WTC11 (cell line): Measurements from ENCODE around the gene ZNF605. TPM values are rescaled to one million over a fixed set of nuclear protein-coding genes. Genes with fewer than 3 reads are reported as not detected.
"Not testable (repeated sequence)": the region's sequence is repeated elsewhere in the genome, so short reads cannot be mapped to it uniquely, and the experiment has no call there.

ENCODE experiments used
- ATAC-seq: fragments of 200-7000 bp; cut with Tn5 transposase; 2 replicates; pipeline ENCODE4 v1.10.0; 2021; ENCODE audit warnings: mild to moderate bottlenecking, moderate library complexity
- CTCF ChIA-PET: fragments of 300-600 bp; sonication (Branson Sonifier 250); formaldehyde crosslinking; loops from one replicate; lab custom pipeline; 2021; ENCODE audit warnings: antibody characterized with exemption; lab: Charles Lee
- POLR2A ChIA-PET: fragments of 350-600 bp; sonication (Branson Sonifier 250); formaldehyde crosslinking; loops from one replicate; lab custom pipeline; 2021; ENCODE audit warnings: antibody characterized with exemption; lab: Charles Lee
- DNase-seq: peaks from one replicate; pipeline ENCODE4 v3.0.0; 2021; ENCODE audit warnings: low spot score
- H3K27ac Mint-ChIP-seq: 2 replicates; pipeline ENCODE4 v1.8.0; 2021; ENCODE audit warnings: mixed read lengths
- H3K27me3 Mint-ChIP-seq: 2 replicates; pipeline ENCODE4 v1.8.0; 2021; ENCODE audit warnings: low read depth, mild to moderate bottlenecking, moderate library complexity, mixed read lengths
- H3K36me3 Mint-ChIP-seq: 2 replicates; pipeline ENCODE4 v1.8.0; 2021; ENCODE audit warnings: mixed read lengths
- H3K4me1 Mint-ChIP-seq: 2 replicates; pipeline ENCODE4 v1.8.0; 2022; ENCODE audit warnings: mixed read lengths
- H3K4me3 Mint-ChIP-seq: 2 replicates; pipeline ENCODE4 v1.8.0; 2021; ENCODE audit warnings: mild to moderate bottlenecking, moderate library complexity, mixed read lengths
- H3K9me3 Mint-ChIP-seq: 2 replicates; pipeline ENCODE4 v1.8.0; 2021; ENCODE audit warnings: mixed read lengths
- FOXK1 ChIP-seq: sonication (generic); formaldehyde crosslinking; IDR thresholded peaks from 2 replicates; pipeline ENCODE4 v1.8.0; 2022; ENCODE audit warnings: mild to moderate bottlenecking, moderate library complexity, missing genetic modification reagents
- GTF2I ChIP-seq: fragments of 250-450 bp; sonication (Bioruptor Pico); conservative IDR thresholded peaks from 2 replicates; pipeline ENCODE4 v1.4.0; 2021; ENCODE audit warnings: mild to moderate bottlenecking
- JAZF1 ChIP-seq: fragments of 250-450 bp; sonication (Bioruptor Pico); IDR thresholded peaks from 2 replicates; pipeline ENCODE4 v1.9.0; 2021; ENCODE audit warnings: moderate library complexity, mild to moderate bottlenecking, inconsistent platforms
- NFATC4 ChIP-seq: fragments of 250-450 bp; sonication (Bioruptor Pico); IDR thresholded peaks from 2 replicates; pipeline ENCODE4 v1.9.0; 2021; ENCODE audit warnings: mild to moderate bottlenecking
- NR3C1 ChIP-seq: sonication (generic); formaldehyde crosslinking; conservative IDR thresholded peaks from 2 replicates; pipeline ENCODE4 v1.8.1; 2023; ENCODE audit warnings: low read depth, mild to moderate bottlenecking, missing genetic modification reagents
- SMAD3 ChIP-seq: sonication (generic); formaldehyde crosslinking; IDR thresholded peaks from 2 replicates; pipeline ENCODE4 v1.8.0; 2022; ENCODE audit warnings: missing genetic modification reagents, mild to moderate bottlenecking, borderline replicate concordance
- SOX15 ChIP-seq: fragments of 250-450 bp; sonication (Bioruptor Pico); IDR thresholded peaks from 2 replicates; pipeline ENCODE4 v1.9.0; 2021; ENCODE audit warnings: mild to moderate bottlenecking
- SP1 ChIP-seq: sonication (generic); formaldehyde crosslinking; conservative IDR thresholded peaks from 2 replicates; pipeline ENCODE4 v1.8.1; 2022; ENCODE audit warnings: missing genetic modification reagents
- TEAD4 ChIP-seq: sonication (generic); formaldehyde crosslinking; IDR thresholded peaks from 2 replicates; pipeline ENCODE4 v1.8.0; 2022; ENCODE audit warnings: mild to moderate bottlenecking, missing genetic modification reagents
- ZNF219 ChIP-seq: sonication (generic); formaldehyde crosslinking; IDR thresholded peaks from 2 replicates; pipeline ENCODE4 v1.8.0; 2023; ENCODE audit warnings: missing genetic modification reagents, mild to moderate bottlenecking, borderline replicate concordance
- ZNF317 ChIP-seq: sonication (generic); formaldehyde crosslinking; IDR thresholded peaks from 2 replicates; pipeline ENCODE4 v1.8.1; 2023; ENCODE audit warnings: low read depth, mild to moderate bottlenecking, moderate library complexity, missing genetic modification reagents, borderline replicate concordance
- ZNF396 ChIP-seq: fragments of 250-450 bp; sonication (Bioruptor Pico); IDR thresholded peaks from 2 replicates; pipeline ENCODE4 v1.8.0; 2021; ENCODE audit warnings: mild to moderate bottlenecking, moderate library complexity, borderline replicate concordance
- ZNF423 ChIP-seq: fragments of 250-450 bp; sonication (Bioruptor Pico); IDR thresholded peaks from 2 replicates; pipeline ENCODE4 v2.1.2; 2022; ENCODE audit warnings: mild to moderate bottlenecking, moderate library complexity
- total RNA-seq: library from RNA; stranded (reverse); gene quantifications from 3 replicates; pipeline ENCODE4 v1.2.3, GENCODE V29; 2021
- TF ChIP-seq, protein P1 (sequence below): sonication (generic); formaldehyde crosslinking; IDR thresholded peaks from 2 replicates; pipeline ENCODE4 v1.8.0; 2022; ENCODE audit warnings: mild to moderate bottlenecking, missing genetic modification reagents
- TF ChIP-seq, protein P2 (sequence below): fragments of 250-450 bp; sonication (Bioruptor Pico); IDR thresholded peaks from 2 replicates; pipeline ENCODE4 v2.1.2; 2022; ENCODE audit warnings: mild to moderate bottlenecking, moderate library complexity
- TF ChIP-seq, protein P3 (sequence below): fragments of 200-600 bp; IDR thresholded peaks from 2 replicates; pipeline ENCODE4 v1.8.0; 2022; ENCODE audit warnings: antibody characterized with exemption
- TF ChIP-seq, protein P4 (sequence below): sonication (generic); formaldehyde crosslinking; IDR thresholded peaks from 2 replicates; pipeline ENCODE4 v1.8.1; 2022; ENCODE audit warnings: mild to moderate bottlenecking, missing genetic modification reagents, moderate library complexity, borderline replicate concordance
- TF ChIP-seq, protein P5 (sequence below): sonication (generic); formaldehyde crosslinking; conservative IDR thresholded peaks from 2 replicates; pipeline ENCODE4 v1.8.1; 2022; ENCODE audit warnings: mild to moderate bottlenecking, missing genetic modification reagents

ZNF605 gene
- total RNA-seq, 1 experiment from 2014 or later: 21.1 TPM

DNA sequence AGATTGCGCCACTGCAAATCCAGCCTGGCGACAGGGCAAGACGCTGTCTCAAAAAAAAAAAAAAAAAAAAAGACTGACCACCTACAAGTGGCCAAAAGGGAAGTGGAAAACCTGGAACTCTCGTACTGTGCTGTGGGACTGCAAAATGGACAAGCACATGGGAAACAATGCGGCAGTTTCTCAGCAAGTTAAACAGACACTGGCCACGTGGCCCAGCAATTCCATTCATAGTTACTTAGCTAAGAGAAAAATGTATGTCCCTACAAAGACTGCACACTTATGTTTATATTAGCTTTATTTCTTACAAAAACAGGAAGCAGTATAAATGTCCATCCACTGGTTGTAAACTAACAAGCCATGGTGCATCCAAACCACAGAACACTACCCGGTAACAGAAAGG is 74.3 kb downstream of the ZNF605 start:
- H3K9me3 Mint-ChIP-seq: no peaks in the 10 kb centered on the region
- TF ChIP-seq SP1 (CRISPR knock-in tag) (no peak), ZNF219 (CRISPR knock-in tag) (no peak), SMAD3 (CRISPR knock-in tag) (no peak), SOX15 (no peak), NFATC4 (no peak), ZNF317 (no peak), GTF2I (CRISPR knock-in tag) (no peak), FOXK1 (no peak), JAZF1 (CRISPR knock-in tag) (no peak), NR3C1 (no peak), ZNF396 (no peak)
- TF ChIP-seq, protein P1, sequence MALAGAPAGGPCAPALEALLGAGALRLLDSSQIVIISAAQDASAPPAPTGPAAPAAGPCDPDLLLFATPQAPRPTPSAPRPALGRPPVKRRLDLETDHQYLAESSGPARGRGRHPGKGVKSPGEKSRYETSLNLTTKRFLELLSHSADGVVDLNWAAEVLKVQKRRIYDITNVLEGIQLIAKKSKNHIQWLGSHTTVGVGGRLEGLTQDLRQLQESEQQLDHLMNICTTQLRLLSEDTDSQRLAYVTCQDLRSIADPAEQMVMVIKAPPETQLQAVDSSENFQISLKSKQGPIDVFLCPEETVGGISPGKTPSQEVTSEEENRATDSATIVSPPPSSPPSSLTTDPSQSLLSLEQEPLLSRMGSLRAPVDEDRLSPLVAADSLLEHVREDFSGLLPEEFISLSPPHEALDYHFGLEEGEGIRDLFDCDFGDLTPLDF (CRISPR knock-in tag): no peak
- TF ChIP-seq, protein P2, sequence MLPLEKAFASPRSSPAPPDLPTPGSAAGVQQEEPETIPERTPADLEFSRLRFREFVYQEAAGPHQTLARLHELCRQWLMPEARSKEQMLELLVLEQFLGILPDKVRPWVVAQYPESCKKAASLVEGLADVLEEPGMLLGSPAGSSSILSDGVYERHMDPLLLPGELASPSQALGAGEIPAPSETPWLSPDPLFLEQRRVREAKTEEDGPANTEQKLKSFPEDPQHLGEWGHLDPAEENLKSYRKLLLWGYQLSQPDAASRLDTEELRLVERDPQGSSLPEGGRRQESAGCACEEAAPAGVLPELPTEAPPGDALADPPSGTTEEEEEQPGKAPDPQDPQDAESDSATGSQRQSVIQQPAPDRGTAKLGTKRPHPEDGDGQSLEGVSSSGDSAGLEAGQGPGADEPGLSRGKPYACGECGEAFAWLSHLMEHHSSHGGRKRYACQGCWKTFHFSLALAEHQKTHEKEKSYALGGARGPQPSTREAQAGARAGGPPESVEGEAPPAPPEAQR: no peak
- TF ChIP-seq, protein P3, sequence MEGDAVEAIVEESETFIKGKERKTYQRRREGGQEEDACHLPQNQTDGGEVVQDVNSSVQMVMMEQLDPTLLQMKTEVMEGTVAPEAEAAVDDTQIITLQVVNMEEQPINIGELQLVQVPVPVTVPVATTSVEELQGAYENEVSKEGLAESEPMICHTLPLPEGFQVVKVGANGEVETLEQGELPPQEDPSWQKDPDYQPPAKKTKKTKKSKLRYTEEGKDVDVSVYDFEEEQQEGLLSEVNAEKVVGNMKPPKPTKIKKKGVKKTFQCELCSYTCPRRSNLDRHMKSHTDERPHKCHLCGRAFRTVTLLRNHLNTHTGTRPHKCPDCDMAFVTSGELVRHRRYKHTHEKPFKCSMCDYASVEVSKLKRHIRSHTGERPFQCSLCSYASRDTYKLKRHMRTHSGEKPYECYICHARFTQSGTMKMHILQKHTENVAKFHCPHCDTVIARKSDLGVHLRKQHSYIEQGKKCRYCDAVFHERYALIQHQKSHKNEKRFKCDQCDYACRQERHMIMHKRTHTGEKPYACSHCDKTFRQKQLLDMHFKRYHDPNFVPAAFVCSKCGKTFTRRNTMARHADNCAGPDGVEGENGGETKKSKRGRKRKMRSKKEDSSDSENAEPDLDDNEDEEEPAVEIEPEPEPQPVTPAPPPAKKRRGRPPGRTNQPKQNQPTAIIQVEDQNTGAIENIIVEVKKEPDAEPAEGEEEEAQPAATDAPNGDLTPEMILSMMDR: no peak
- TF ChIP-seq, protein P4, sequence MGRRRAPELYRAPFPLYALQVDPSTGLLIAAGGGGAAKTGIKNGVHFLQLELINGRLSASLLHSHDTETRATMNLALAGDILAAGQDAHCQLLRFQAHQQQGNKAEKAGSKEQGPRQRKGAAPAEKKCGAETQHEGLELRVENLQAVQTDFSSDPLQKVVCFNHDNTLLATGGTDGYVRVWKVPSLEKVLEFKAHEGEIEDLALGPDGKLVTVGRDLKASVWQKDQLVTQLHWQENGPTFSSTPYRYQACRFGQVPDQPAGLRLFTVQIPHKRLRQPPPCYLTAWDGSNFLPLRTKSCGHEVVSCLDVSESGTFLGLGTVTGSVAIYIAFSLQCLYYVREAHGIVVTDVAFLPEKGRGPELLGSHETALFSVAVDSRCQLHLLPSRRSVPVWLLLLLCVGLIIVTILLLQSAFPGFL (CRISPR knock-in tag): no peak
- TF ChIP-seq, all 79 proteins: peak for 0
- DNase-seq: no peak
- no peak for ATAC-seq
- H3K4me3 Mint-ChIP-seq: no peak overlapping the region
- ChIA-PET POLR2A (interaction anchor here (0.6 kb wide), 1 partner anchor 27 kb away, joined by 3 read pairs; no protein-coding TSS in a partner anchor), CTCF (interaction anchor here (2.6 kb wide), 1 partner anchor 23 kb away, joined by 9 read pairs; no protein-coding TSS in a partner anchor)
- peaks cover 3% of the 10 kb centered on the region; the same call in 1 of the 2 replicates for H3K4me1 Mint-ChIP-seq
- no peaks in the 10 kb centered on the region for H3K27me3 Mint-ChIP-seq
- H3K36me3 Mint-ChIP-seq: peaks cover 30% of the 10 kb centered on the region
- H3K27ac Mint-ChIP-seq: no peak overlapping the region; the same call in 1 of the 2 replicates

DNA sequence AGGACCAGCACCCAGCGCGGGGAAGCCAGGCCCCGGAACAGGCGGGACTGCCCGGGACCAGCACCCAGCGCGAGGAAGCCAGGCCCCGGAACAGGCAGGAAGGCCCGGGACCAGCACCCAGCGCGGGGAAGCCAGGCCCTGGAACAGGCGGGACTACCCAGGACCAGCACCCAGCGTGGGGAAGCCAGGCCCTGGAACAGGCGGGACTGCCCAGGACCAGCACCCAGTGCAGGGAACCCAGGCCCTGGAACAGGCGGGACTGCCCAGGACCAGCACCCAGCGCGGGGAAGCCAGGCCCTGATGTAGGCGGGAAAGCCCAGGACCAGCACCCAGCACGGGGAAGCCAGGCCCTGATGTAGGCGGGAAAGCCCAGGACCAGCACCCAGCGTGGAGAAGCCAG is 81.5 kb downstream of the ZNF605 start:
- POLR2A ChIA-PET, ATAC-seq, CTCF ChIA-PET, H3K4me3 Mint-ChIP-seq, H3K27me3 Mint-ChIP-seq, H3K27ac Mint-ChIP-seq, H3K4me1 Mint-ChIP-seq, H3K9me3 Mint-ChIP-seq, DNase-seq: not testable (repeated sequence)
- H3K36me3 Mint-ChIP-seq: peaks cover 36% of the 10 kb centered on the region

DNA sequence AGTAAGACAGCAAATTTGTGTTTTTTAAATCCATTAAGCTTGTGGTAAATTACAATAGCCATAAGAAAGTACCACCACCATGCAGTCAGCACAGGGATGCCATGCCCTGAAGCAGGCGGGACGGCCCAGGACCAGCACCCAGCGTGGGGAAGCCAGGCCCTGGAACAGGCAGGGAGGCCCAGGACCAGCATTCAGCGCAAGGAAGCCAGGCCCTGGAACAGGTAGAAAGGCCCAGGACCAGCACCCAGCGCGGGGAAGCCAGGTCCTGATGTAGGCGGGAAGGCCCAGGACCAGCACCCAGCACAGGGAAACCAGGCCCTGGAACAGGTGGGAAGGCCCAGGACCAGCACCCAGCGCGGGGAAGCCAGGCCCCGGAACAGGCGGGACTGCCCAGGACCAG is 81.9 kb downstream of the ZNF605 start:
- TF ChIP-seq TEAD4 (CRISPR knock-in tag) (no peak), ZNF423 (no peak)
- TF ChIP-seq, protein P5, sequence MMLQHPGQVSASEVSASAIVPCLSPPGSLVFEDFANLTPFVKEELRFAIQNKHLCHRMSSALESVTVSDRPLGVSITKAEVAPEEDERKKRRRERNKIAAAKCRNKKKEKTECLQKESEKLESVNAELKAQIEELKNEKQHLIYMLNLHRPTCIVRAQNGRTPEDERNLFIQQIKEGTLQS (CRISPR knock-in tag): no peak
- DNase-seq (no peak), ATAC-seq (no peak)
- H3K9me3 Mint-ChIP-seq: no peaks in the 10 kb centered on the region
- peaks cover 40% of the 10 kb centered on the region for H3K36me3 Mint-ChIP-seq
- no peak overlapping the region for H3K4me3 Mint-ChIP-seq
- no peak overlapping the region for H3K27ac Mint-ChIP-seq
- H3K27me3 Mint-ChIP-seq: no peaks in the 10 kb centered on the region
- H3K4me1 Mint-ChIP-seq: 0 out of 2 replicates have a peak, but pooled peaks cover 3% of the 10 kb centered on the region
- POLR2A ChIA-PET: no interaction called here
- CTCF ChIA-PET: no interaction called here
